Brain microvascular endothelial cell (primary cell): ENCODE results near the gene WNT3.
A peak's percentile ranks its signal among the peaks of the same experiment; 100 is the strongest.
"Not testable (repeated sequence)": the region's sequence is repeated elsewhere in the genome, so short reads cannot be mapped to it uniquely, and the experiment has no call there.

Source experiments
- DNase-seq: peaks from one replicate; pipeline ENCODE4 v3.0.0-alpha.2; 2020
- H3K27ac ChIP-seq: fragments of 250-450 bp; sonication (Bioruptor Pico); 2 replicates; pipeline ENCODE4 v1.5.1; 2020; ENCODE audit warnings: mild to moderate bottlenecking, moderate library complexity
- H3K27me3 ChIP-seq: fragments of 250-450 bp; sonication (Bioruptor Pico); replicated peaks from 2 replicates; pipeline ENCODE4 v1.5.1; 2020; ENCODE audit warnings: mild to moderate bottlenecking
- H3K36me3 ChIP-seq: fragments of 250-450 bp; sonication (Bioruptor Pico); replicated peaks from 2 replicates; pipeline ENCODE4 v1.5.1; 2020; ENCODE audit warnings: mild to moderate bottlenecking
- H3K4me3 ChIP-seq: 2 replicates; pipeline ENCODE4 v1.5.1; 2011; ENCODE audit warnings: low read depth, mild to moderate bottlenecking, control low read depth, low read length, moderate library complexity
- CTCF ChIP-seq: IDR thresholded peaks from 2 replicates; pipeline ENCODE4 v1.5.1; 2011; ENCODE audit warnings: low read depth, mild to moderate bottlenecking, moderate library complexity, low read length, control low read depth, inconsistent platforms; ENCODE audit errors: missing control alignments
- in situ Hi-C: cut with HindIII; loops from 2 replicates; pipeline ENCODE4 v1.10.0; 2017; ENCODE audit warnings: low sequenced_read_pairs, low pct_ligation_motif_present

WNT3 gene

GRCh38 chr17:46841561-46842379, 23.3 kb upstream of the WNT3 start:
- Histone ChIP-seq H3K36me3 (no peaks in the 10 kb centered on the region), H3K4me3 (no peak overlapping the region), H3K27me3 (peaks cover 13% of the 10 kb centered on the region), H3K27ac (no peak overlapping the region)
- in situ Hi-C loops = no loop called here
- DNase-seq = no peak
- peak; percentile 40 for TF ChIP-seq CTCF

- H3K36me3 ChIP-seq, DNase-seq, H3K4me3 ChIP-seq, H3K27ac ChIP-seq, in situ Hi-C loops: not testable (repeated sequence)
- peaks cover 13% of the 10 kb centered on the region for H3K27me3 ChIP-seq
These were observed 22.1 kb upstream of the WNT3 start for GRCh38 chr17:46840596-46840995.

DNA sequence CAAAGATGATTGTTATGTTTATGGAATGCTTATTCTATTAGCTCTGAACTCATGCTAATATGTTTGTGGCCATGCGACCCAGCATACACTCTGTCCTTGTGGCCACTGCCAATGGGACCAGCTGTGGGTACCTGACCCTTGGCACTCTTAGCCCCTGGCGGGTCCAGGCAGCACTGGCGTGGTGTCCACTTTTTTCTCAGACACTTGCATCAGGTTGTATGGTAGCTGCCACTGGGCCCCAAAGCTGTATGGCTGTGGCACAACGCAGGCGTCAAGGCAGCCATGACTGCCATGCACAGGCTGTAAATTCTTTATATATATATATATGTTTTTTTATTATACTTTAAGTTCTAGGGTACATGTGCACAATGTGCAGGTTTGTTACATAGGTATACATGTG, 20.7 kb upstream of the WNT3 start:
- no peak overlapping the region for H3K4me3 ChIP-seq
- in situ Hi-C loops = no loop called here
- no peak for TF ChIP-seq CTCF
- H3K36me3 ChIP-seq = no peaks in the 10 kb centered on the region
- H3K27ac ChIP-seq = no peak overlapping the region
- no peak for DNase-seq
- peaks cover 13% of the 10 kb centered on the region for H3K27me3 ChIP-seq

GRCh38 chr17:46837521-46837920, 19.0 kb upstream of the WNT3 start:
- in situ Hi-C loops = no loop called here
- no peak for DNase-seq
- no peak overlapping the region for H3K4me3 ChIP-seq
- H3K27me3 ChIP-seq = peaks cover 13% of the 10 kb centered on the region
- H3K36me3 ChIP-seq = no peaks in the 10 kb centered on the region
- no peak overlapping the region for H3K27ac ChIP-seq
- TF ChIP-seq CTCF = no peak

DNA sequence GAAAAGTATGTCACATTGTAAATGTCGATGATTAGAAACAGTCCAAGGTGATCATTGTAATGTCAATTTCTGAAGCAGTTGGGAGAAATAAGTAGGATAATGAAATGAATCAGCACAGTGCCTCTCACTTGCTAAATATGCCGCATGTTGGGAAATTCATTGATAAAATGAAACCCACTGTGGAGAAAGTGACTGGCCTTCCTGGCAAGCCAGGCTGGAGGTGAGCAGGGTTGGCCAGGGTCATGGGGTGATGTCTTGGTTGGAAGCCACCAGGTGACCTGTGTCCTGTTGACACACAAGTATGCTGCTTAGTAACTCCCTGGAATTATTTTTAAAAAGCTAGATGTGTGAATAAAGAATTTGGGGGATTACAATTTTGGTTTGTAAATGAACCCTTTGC, 18.0 kb upstream of the WNT3 start:
- Histone ChIP-seq H3K36me3 (no peaks in the 10 kb centered on the region), H3K27ac (no peak overlapping the region), H3K27me3 (peaks cover 11% of the 10 kb centered on the region), H3K4me3 (no peak overlapping the region)
- DNase-seq = no peak
- in situ Hi-C loops = no loop called here
- no peak for TF ChIP-seq CTCF

DNA sequence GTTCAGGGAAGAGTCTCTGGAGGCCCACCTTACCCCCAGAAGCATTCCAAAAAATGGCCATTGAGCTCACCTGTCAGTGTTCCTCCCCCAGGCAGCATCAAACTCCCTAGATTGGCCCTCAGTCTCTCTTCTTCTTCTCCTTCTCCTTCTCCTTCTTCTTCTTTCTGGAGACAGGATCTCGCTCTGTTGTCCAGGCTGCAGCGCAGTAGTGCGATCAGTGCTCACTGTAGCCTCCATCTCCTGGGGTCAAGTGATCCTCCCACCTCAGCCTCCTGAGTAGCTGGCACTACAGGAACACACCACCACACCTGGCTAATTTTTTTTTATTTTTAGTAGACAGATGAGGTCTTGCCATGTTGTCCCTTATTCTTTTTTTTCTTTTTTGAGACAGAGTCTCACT, 16.4 kb upstream of the WNT3 start:
- no peaks in the 10 kb centered on the region for H3K36me3 ChIP-seq
- in situ Hi-C loops = no loop called here
- no peak overlapping the region for H3K27ac ChIP-seq
- no peak overlapping the region for H3K4me3 ChIP-seq
- no peak for TF ChIP-seq CTCF
- DNase-seq = no peak
- no peaks in the 10 kb centered on the region for H3K27me3 ChIP-seq
